ENCODE results near the gene MMP13.
"Not testable (repeated sequence)": the region's sequence is repeated elsewhere in the genome, so short reads cannot be mapped to it uniquely, and the experiment has no call there.

The MMP13 gene

DNA sequence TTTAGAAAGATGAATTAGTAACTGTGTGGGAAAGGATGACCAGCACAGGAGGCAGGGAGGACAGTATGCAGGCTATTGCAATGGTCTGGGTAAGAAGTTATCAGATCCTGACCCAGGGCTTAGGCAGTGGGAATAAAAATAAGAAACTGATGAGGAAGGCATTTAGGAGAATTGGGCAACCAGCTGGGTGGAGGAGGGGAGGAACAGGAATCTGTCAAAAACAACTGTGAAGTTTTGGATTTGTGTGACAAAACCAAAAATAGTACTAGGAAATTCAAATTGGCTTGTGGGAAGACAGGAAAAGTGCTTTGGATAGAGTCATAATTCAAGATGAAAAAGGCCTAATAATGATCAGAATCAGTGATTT lies 27.9 kb downstream of the MMP13 start:
- Mint-ChIP-seq H3K27me3 (peaks cover 10% of the 10 kb centered on the region), H3K4me3 (no peak overlapping the region), H3K4me1 (no peaks in the 10 kb centered on the region), H3K36me3 (ENCODE audit: low read depth) (no peaks in the 10 kb centered on the region), H3K27ac (no peak overlapping the region), H3K9me3 (no peaks in the 10 kb centered on the region)
- DNase-seq: no peak
- no peak for ATAC-seq

DNA sequence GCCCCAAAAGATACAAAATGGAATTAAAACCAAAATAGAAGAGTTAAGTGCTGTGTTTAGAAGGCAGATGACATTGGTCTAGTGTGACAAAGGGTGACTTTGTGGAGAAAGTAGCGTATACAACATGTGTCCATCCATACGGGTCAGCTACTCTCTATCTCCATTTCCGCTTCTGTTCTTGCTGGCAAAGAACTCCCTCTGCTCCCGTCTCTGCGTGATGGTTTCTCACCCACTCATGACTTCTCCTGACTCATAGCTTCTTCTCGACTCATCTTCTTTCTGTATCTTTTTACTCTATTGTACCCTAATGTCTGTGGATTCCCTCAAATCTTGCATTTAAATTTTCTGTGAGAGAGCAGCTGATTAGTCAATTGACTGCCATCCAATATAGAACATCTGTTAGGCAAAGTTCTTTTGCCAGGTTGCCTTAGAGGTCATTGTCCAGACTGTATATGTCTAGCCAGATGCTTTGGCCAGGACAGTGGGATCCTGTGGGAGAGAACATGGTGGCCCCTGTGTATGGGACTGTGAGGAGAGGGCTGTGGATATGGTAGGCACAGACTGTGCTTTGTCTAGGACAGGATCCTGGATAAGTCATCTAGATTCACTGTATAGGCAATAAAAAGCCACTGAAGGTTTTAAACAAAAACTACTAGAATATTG lies 28.4 kb downstream of the MMP13 start:
- Mint-ChIP-seq H3K27me3 (peaks cover 12% of the 10 kb centered on the region), H3K4me1 (no peaks in the 10 kb centered on the region), H3K27ac (no peak overlapping the region)

DNA sequence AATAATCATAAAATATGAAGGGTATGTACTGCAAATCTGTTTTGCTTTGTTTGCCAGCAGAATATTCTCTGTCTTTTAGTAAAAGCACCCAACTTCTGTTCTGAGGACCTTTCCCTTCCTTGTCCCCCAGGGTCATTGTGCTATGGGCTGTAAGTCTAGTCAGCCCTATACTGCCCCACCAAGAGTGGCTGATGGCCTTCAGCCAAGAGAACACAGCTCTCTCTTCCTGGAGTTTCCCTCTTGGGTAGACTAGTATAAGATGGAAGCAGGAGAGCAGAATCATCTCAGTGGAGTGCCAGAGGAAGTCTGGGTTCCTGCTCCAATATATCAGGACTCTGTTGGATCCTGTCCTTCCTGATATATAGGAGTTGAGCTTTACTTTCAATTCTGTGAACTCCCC lies 29.0 kb downstream of the MMP13 start:
- H3K9me3 Mint-ChIP-seq: no peaks in the 10 kb centered on the region
- DNase-seq: no peak
- H3K36me3 Mint-ChIP-seq (ENCODE audit: low read depth): no peaks in the 10 kb centered on the region
- H3K4me3 Mint-ChIP-seq: no peak overlapping the region
- no peak overlapping the region for H3K27ac Mint-ChIP-seq
- H3K4me1 Mint-ChIP-seq: no peaks in the 10 kb centered on the region
- ATAC-seq: no peak
- H3K27me3 Mint-ChIP-seq: peaks cover 15% of the 10 kb centered on the region

More for the DNA sequence above, 28.4 kb downstream of the MMP13 start:
- ATAC-seq: no peak
- Mint-ChIP-seq H3K9me3 (no peaks in the 10 kb centered on the region), H3K36me3 (ENCODE audit: low read depth) (no peaks in the 10 kb centered on the region), H3K4me3 (no peak overlapping the region)
- DNase-seq: no peak

DNA sequence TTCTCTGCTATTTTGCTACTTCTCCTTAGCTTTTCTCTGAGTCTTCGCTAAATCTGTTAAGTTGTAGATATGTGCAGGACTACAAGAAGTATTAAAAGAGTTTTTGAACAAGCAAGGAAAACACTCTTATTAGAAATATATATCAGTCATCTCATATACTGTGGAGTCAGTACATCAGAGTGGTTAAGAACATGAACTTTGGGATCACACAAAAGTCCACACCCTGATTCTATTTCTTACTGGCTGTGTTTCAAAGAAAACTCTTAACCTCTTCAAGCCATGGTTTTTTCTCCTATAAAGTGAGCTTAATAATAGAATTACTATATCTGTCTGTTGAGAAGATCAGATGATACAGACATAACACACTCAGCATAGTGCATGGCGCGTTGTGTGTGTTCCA lies 29.5 kb downstream of the MMP13 start:
- H3K27ac Mint-ChIP-seq: no peak overlapping the region
- H3K4me3 Mint-ChIP-seq: no peak overlapping the region
- no peak for DNase-seq
- H3K4me1 Mint-ChIP-seq: no peaks in the 10 kb centered on the region
- no peaks in the 10 kb centered on the region for H3K9me3 Mint-ChIP-seq
- no peaks in the 10 kb centered on the region for H3K36me3 Mint-ChIP-seq (ENCODE audit: low read depth)
- peaks cover 14% of the 10 kb centered on the region for H3K27me3 Mint-ChIP-seq
- ATAC-seq: no peak

DNA sequence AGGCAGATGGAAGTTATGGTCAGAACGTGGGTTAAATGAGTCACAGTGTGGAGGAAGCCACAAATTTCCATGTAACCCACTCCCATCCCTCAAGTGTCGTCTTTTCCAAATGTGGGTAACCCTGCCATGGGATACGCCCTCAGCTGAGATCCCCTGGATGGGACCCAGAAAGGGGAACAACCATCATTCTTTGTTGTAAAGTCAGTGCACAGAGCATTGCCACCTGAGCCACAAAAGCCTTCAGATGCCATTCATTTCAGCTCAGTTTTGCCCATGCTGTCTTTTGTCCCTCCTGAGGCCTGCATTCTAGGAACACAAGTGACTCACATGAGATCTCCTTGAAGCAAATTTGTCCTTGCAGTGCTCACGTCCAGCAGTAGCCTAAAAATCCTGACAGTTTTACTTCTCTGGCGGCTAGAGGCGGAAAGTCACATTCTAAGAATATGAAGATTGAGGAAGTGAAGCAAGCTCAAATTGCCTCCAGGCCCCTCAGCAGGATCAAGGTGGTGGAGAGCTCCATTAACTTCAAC lies 30.6 kb downstream of the MMP13 start:
- Mint-ChIP-seq H3K4me3 (no peak overlapping the region), H3K27ac (no peak overlapping the region), H3K36me3 (ENCODE audit: low read depth) (no peaks in the 10 kb centered on the region), H3K27me3 (peaks cover 12% of the 10 kb centered on the region), H3K4me1 (peaks cover 5% of the 10 kb centered on the region), H3K9me3 (no peaks in the 10 kb centered on the region)
- no peak for ATAC-seq
- no peak for DNase-seq

DNA sequence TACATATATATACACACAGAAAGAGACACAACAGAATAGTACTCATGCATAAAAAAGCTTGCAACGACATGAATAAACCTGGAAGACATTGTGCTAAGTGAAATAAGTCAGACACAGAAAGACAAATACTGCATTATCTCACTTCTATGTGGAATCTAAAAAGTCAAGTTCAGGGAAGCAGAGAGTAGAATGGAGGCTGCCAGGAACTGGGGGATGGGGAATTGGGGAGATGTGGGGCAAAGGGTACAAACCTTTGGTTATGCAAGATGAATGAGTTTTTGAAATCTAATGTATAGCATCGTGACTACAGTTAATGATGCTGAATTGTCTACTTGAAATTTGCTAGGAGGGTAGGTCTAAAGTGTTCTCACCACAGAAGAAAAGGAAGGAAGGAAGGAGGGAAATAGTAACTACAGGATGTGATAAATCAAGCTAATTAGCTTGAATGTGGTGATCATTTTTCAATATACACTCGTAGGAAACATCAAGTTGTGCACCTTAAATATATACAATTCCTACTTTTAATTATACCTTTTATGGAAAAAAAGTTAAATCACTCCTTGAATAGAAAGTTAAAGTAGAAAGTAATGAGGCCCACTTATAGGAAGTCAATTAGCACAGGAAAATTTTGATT lies 33.8 kb downstream of the MMP13 start:
- H3K27me3 Mint-ChIP-seq: peaks cover 15% of the 10 kb centered on the region
- no peak for ATAC-seq
- no peak overlapping the region for H3K4me3 Mint-ChIP-seq
- H3K27ac Mint-ChIP-seq: no peak overlapping the region
- no peak for DNase-seq
- peaks cover 5% of the 10 kb centered on the region for H3K4me1 Mint-ChIP-seq
- H3K9me3 Mint-ChIP-seq: no peaks in the 10 kb centered on the region
- H3K36me3 Mint-ChIP-seq (ENCODE audit: low read depth): no peaks in the 10 kb centered on the region

DNA sequence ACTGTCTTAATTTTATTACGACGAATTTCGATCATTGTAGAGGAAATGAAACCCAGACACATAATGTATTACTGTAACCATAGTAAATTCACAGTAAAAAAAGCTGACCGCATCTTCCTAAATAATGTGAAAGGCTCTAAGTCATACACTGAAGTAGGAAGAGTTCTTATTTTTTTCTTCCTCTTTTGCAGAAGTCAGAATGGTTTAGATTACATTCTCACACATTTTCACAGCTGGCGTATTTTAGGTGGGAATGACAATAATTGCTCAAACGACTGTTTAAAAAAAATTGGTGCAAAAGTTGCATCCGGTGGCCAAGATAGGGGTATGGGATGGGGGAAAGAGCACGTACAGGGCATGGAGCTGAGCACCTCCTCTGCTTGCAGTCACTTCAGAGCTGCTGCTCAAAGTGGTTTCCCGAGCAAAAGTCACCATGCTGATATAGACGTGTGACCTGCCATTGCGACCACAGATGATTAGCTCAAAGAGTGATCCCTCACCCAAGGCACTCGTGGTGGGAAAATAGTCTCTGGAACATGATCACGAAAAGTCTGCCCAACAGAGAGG lies 35.3 kb downstream of the MMP13 start:
- H3K36me3 Mint-ChIP-seq (ENCODE audit: low read depth): no peaks in the 10 kb centered on the region
- H3K27ac Mint-ChIP-seq: no peak overlapping the region
- no peaks in the 10 kb centered on the region for H3K9me3 Mint-ChIP-seq
- H3K4me1 Mint-ChIP-seq: peaks cover 5% of the 10 kb centered on the region
- no peak overlapping the region for H3K4me3 Mint-ChIP-seq
- peaks cover 15% of the 10 kb centered on the region for H3K27me3 Mint-ChIP-seq
- DNase-seq: no peak
- peak; percentile 24 for ATAC-seq

DNA sequence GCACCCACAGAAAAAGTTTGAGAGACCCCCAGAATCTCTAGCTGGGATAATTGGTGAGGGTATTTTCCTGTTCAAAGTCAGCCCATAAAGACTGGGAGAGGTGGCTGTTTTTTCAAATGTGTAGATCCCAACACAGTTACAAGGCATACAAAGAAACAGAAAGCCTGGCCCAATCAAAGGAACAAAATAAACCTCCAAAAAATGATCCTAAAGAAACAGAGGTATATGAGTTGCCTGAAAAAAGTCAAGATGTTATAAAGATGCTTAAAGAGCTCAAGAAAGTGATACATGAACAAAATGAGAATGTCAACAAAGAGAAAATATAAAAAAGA lies 40.5 kb downstream of the MMP13 start:
- Mint-ChIP-seq H3K27me3 (peaks cover 2% of the 10 kb centered on the region), H3K27ac (no peak overlapping the region), H3K4me3 (no peak overlapping the region), H3K4me1 (peaks cover under 1% of the 10 kb centered on the region), H3K36me3 (ENCODE audit: low read depth) (no peaks in the 10 kb centered on the region), H3K9me3 (no peaks in the 10 kb centered on the region)
- DNase-seq (no peak), ATAC-seq (no peak)

DNA sequence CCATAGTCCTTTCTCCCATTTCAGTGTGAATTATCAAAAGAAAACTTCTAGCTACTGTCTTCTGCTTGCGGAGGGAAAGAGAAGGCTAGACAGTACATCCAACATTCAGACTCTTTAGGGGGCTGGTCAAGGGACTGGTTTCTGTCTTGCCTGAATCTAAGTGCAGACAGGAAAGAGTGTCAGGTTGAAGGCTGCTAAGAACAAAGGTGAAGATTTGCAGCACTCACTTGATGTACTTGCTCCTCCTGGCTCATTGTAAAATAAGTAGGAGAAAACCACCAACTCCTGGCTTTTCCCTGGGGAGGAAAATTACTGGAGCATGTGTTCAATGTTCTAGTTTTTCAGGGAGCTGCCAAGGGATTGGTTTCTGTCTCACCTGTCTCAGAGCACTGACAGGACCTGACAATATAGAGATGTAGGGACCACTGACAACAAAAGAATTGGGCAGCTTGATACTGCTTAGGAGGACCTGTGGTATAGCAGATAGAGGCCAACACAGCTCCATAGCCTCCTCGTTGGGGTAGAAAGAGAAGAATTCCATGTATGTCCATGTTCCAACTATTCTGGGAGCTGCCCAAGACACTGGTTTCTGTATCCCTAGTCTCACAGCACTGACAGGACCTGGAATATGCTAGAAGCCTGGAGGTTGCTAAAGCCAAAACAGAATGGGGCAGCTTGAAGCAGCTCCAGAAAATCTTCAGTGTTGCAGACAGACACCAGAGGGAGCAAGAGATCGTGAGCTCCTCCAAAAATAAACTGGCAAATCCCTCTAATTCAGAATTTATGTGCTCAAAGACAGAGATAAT lies 41.1 kb downstream of the MMP13 start:
- H3K36me3 Mint-ChIP-seq (ENCODE audit: low read depth): no peaks in the 10 kb centered on the region
- no peaks in the 10 kb centered on the region for H3K9me3 Mint-ChIP-seq
- H3K27ac Mint-ChIP-seq: no peak overlapping the region
- no peak for ATAC-seq
- H3K27me3 Mint-ChIP-seq: peaks cover 3% of the 10 kb centered on the region
- DNase-seq: no peak
- H3K4me1 Mint-ChIP-seq: no peaks in the 10 kb centered on the region
- no peak overlapping the region for H3K4me3 Mint-ChIP-seq

DNA sequence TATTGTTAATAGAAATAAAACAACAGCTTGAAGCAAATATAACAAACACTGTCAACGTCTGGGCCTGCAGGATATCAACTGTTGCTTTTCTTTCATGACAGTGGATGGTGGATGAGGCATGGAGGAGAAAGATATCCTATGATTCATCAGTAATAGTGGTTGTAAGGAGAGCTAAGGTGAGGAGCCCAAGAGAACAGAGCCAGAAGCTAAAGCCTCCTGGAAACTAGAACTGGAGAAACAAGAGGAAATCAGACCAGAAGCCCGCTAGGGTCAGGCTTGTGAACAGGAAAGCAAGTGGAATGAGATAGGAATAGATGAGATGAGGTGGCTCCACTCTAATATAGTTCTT lies 43.1 kb downstream of the MMP13 start:
- Mint-ChIP-seq H3K27ac (no peak overlapping the region), H3K27me3 (peaks cover 11% of the 10 kb centered on the region), H3K36me3 (ENCODE audit: low read depth) (no peaks in the 10 kb centered on the region), H3K9me3 (no peaks in the 10 kb centered on the region), H3K4me3 (no peak overlapping the region), H3K4me1 (no peaks in the 10 kb centered on the region)
- DNase-seq: no peak
- ATAC-seq: no peak

DNA sequence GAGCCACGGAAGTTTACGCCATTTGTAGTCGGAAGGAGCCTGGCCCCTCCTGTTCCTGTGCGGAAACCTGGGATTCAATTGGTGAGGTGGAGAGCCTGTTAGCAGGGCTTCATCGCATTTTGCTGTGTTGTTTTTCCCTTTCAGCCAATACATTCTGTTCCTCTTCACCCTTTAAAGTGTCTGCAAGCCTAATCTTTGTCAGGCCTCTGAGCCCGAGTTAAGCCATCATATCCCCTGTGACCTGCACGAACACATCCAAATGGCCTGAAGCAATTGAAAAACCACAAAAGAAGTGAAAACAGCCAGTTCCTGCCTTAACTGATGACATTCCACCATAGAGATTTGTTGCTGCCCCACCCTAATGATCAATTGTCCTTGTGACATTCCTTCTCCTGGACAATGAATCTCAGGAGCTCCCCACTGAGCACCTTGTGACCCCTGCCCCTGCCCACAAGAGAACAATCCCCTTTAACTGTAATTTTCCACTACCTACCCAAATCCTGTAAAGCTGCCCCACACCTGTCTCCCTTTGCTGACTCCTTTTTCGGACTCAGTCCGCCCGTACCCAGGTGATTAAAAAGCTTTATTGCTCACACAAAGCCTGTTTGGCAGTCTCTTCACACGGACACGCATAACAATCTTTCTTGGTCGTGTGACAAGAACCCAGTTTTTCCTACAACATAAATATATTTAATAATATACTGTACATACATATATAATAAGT lies 43.6 kb downstream of the MMP13 start:
- Mint-ChIP-seq H3K4me3 (no peak overlapping the region), H3K36me3 (ENCODE audit: low read depth) (no peaks in the 10 kb centered on the region), H3K4me1 (no peaks in the 10 kb centered on the region), H3K27ac (no peak overlapping the region), H3K9me3 (no peaks in the 10 kb centered on the region), H3K27me3 (peaks cover 11% of the 10 kb centered on the region)
- ATAC-seq: no peak
- no peak for DNase-seq

DNA sequence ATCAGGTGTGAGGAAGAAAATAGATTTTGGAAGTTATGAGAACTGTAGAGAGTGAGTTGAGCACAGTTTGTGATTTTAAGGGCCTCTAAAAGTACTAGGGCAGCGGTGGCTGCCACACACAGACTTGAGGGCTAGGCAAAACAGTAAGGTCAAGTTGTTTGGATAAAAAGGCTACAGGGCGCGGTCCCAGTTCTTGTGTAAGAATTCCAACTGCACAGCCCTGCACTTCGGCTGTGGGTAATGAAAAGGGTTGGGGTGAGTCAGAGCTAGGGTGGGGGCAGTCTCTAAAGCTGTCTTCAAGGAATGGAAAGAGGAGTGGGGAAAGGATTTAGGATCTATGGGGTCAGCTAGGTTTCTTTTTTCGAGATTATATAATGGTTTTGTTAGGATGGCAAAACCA lies 49.7 kb downstream of the MMP13 start:
- H3K4me3 Mint-ChIP-seq; ATAC-seq; DNase-seq; H3K27ac Mint-ChIP-seq; H3K4me1 Mint-ChIP-seq; H3K36me3 Mint-ChIP-seq (ENCODE audit: low read depth); H3K9me3 Mint-ChIP-seq: not testable (repeated sequence)
- H3K27me3 Mint-ChIP-seq: peaks cover 14% of the 10 kb centered on the region

DNA sequence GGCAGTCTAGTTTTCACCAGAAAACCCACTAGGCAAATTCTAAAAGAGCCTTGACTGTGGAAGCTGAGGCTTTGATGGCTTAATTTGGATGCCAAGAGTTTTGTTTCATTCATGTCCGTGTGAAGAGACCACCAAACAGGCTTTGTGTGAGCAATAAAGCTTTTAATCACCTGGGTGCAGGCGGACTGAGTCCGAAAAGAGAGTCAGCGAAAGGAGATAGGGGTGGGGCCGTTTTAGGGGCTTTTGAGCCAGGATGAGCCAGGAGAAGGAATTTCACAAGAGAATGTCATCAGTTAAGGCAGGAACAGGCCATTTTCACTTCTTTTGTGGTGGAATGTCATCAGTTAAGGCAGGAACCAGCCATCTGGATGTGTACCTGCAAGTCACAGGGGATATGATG lies 51.6 kb downstream of the MMP13 start:
- not testable (repeated sequence) for H3K27ac Mint-ChIP-seq; H3K4me3 Mint-ChIP-seq; ATAC-seq; H3K9me3 Mint-ChIP-seq; H3K27me3 Mint-ChIP-seq; H3K4me1 Mint-ChIP-seq; H3K36me3 Mint-ChIP-seq (ENCODE audit: low read depth); DNase-seq

DNA sequence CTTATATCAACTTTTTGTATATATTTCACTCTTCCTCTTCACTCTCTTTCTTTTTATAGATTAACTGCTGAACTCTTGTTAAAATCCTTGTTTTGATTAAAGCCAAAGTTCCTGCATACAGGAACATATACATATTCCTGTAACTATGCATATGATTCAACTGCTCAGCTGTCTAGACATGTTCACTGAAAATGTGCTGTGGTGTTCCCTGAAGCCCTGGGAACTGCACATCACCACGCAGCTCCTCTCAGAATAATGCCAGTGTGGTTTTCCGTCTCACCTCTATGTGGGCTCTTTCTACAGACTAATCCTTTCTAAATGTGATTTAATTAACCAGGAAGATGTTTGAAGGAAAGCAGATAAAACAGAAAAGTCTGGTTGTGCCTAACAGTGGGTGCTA lies 55.2 kb downstream of the MMP13 start:
- Mint-ChIP-seq H3K4me1 (no peaks in the 10 kb centered on the region), H3K4me3 (no peak overlapping the region), H3K27ac (no peak overlapping the region), H3K9me3 (no peaks in the 10 kb centered on the region), H3K27me3 (peaks cover 2% of the 10 kb centered on the region), H3K36me3 (ENCODE audit: low read depth) (no peaks in the 10 kb centered on the region)
- no peak for DNase-seq
- no peak for ATAC-seq
